SK-N-SH treated with all-trans-retinoic acid at 6 μM for 48 hours (cell line): ENCODE measurements around the gene HMCN2.

ENCODE experiments used
- ARNTL ChIP-seq: fragments of 450-650 bp; formaldehyde crosslinking; IDR thresholded peaks from 2 replicates; pipeline ENCODE4 v1.5.0; 2020; ENCODE audit warnings: low read depth, mild to moderate bottlenecking, moderate library complexity, borderline replicate concordance
- BACH2 ChIP-seq: fragments of 250-450 bp; sonication (Bioruptor Pico); IDR thresholded peaks from 2 replicates; pipeline ENCODE4 v1.9.0; 2021; ENCODE audit warnings: mild to moderate bottlenecking, borderline replicate concordance
- CSDC2 ChIP-seq: fragments of 250-450 bp; sonication (Bioruptor Pico); IDR thresholded peaks from 2 replicates; pipeline ENCODE4 v1.5.0; 2020; ENCODE audit warnings: mild to moderate bottlenecking, moderate library complexity
- ESRRG ChIP-seq: fragments of 250-450 bp; sonication (Bioruptor Pico); IDR thresholded peaks from 2 replicates; pipeline ENCODE4 v1.6.1; 2021; ENCODE audit warnings: mild to moderate bottlenecking
- GLIS3 ChIP-seq: fragments of 250-450 bp; sonication (Bioruptor Pico); IDR thresholded peaks from 2 replicates; pipeline ENCODE4 v1.5.0; 2020; ENCODE audit warnings: mild to moderate bottlenecking, moderate library complexity
- PATZ1 ChIP-seq: fragments of 250-450 bp; sonication (Bioruptor Pico); IDR thresholded peaks from 2 replicates; pipeline ENCODE4 v1.8.0; 2020; ENCODE audit warnings: mild to moderate bottlenecking, moderate library complexity, borderline replicate concordance
- RARB ChIP-seq: fragments of 250-450 bp; sonication (Bioruptor Pico); IDR thresholded peaks from 2 replicates; pipeline ENCODE4 v1.8.0; 2021; ENCODE audit warnings: mild to moderate bottlenecking, moderate library complexity
- ZC3H10 ChIP-seq: fragments of 250-450 bp; sonication (Bioruptor Pico); IDR thresholded peaks from 2 replicates; pipeline ENCODE4 v1.5.1; 2021; ENCODE audit warnings: mild to moderate bottlenecking, moderate library complexity
- ZFP3 ChIP-seq: fragments of 250-450 bp; sonication (Bioruptor Pico); IDR thresholded peaks from 2 replicates; pipeline ENCODE4 v1.5.0; 2020; ENCODE audit warnings: mild to moderate bottlenecking, moderate library complexity
- ZNF565 ChIP-seq: fragments of 450-650 bp; formaldehyde crosslinking; conservative IDR thresholded peaks from 2 replicates; pipeline ENCODE4 v1.5.0; 2020; ENCODE audit warnings: low read depth, mild to moderate bottlenecking, moderate library complexity
- ZNF8 ChIP-seq: fragments of 450-650 bp; formaldehyde crosslinking; IDR thresholded peaks from 2 replicates; pipeline ENCODE4 v1.5.0; 2020; ENCODE audit warnings: mild to moderate bottlenecking, moderate library complexity
- TF ChIP-seq, protein P1 (sequence below): fragments of 250-450 bp; sonication (Bioruptor Pico); IDR thresholded peaks from 2 replicates; pipeline ENCODE4 v1.5.1; 2021; ENCODE audit warnings: mild to moderate bottlenecking, moderate library complexity
- TF ChIP-seq, protein P2 (sequence below): fragments of 250-450 bp; sonication (Bioruptor Pico); IDR thresholded peaks from 2 replicates; pipeline ENCODE4 v1.5.0; 2020; ENCODE audit warnings: mild to moderate bottlenecking, moderate library complexity

DNA sequence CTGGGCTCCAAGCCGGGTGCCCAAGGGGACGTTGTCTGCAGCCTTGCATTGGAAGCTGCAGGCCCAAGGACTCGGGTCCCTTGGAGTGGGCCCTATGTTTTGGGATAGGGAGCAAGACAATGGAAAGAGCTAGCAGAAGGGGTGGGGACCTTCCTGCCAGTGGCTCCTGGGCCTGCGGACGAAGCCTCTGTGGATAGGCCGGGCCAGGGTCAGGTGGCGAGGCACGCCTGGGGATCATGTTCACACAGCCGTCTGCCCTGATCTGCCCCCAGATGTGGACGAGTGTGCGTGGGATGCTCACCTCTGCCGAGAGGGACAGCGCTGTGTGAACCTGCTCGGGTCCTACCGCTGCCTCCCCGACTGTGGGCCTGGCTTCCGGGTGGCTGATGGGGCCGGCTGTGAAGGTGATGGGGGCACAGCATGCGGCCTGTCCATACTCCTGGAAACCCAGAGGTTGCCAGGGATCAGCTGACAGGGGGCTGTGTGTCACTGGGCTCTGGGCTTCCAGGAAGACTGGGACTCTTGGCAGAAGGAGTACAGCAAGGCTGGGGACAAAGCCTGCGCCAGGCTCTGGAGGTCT is 162.6 kb downstream of the HMCN2 start:
- TF ChIP-seq PATZ1 = no peak
- no peak for TF ChIP-seq ZNF565
- TF ChIP-seq GLIS3 (CRISPR knock-in tag) = no peak
- TF ChIP-seq, protein P1, sequence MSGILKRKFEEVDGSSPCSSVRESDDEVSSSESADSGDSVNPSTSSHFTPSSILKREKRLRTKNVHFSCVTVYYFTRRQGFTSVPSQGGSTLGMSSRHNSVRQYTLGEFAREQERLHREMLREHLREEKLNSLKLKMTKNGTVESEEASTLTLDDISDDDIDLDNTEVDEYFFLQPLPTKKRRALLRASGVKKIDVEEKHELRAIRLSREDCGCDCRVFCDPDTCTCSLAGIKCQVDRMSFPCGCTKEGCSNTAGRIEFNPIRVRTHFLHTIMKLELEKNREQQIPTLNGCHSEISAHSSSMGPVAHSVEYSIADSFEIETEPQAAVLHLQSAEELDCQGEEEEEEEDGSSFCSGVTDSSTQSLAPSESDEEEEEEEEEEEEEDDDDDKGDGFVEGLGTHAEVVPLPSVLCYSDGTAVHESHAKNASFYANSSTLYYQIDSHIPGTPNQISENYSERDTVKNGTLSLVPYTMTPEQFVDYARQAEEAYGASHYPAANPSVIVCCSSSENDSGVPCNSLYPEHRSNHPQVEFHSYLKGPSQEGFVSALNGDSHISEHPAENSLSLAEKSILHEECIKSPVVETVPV (CRISPR knock-in tag) = no peak
- TF ChIP-seq, protein P2, sequence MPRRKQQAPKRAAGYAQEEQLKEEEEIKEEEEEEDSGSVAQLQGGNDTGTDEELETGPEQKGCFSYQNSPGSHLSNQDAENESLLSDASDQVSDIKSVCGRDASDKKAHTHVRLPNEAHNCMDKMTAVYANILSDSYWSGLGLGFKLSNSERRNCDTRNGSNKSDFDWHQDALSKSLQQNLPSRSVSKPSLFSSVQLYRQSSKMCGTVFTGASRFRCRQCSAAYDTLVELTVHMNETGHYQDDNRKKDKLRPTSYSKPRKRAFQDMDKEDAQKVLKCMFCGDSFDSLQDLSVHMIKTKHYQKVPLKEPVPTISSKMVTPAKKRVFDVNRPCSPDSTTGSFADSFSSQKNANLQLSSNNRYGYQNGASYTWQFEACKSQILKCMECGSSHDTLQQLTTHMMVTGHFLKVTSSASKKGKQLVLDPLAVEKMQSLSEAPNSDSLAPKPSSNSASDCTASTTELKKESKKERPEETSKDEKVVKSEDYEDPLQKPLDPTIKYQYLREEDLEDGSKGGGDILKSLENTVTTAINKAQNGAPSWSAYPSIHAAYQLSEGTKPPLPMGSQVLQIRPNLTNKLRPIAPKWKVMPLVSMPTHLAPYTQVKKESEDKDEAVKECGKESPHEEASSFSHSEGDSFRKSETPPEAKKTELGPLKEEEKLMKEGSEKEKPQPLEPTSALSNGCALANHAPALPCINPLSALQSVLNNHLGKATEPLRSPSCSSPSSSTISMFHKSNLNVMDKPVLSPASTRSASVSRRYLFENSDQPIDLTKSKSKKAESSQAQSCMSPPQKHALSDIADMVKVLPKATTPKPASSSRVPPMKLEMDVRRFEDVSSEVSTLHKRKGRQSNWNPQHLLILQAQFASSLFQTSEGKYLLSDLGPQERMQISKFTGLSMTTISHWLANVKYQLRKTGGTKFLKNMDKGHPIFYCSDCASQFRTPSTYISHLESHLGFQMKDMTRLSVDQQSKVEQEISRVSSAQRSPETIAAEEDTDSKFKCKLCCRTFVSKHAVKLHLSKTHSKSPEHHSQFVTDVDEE = no peak
- no peak for TF ChIP-seq ZFP3 (CRISPR knock-in tag)
- TF ChIP-seq RARB = no peak
- TF ChIP-seq ARNTL (CRISPR knock-in tag) = no peak
- no peak for TF ChIP-seq ZNF8 (CRISPR knock-in tag)
- no peak for TF ChIP-seq ESRRG
- no peak for TF ChIP-seq ZC3H10
- TF ChIP-seq BACH2 (CRISPR knock-in tag) = no peak
- TF ChIP-seq CSDC2 (CRISPR knock-in tag) = no peak
